ENCODE data around the gene ASB6.
"Not testable (repeated sequence)": the region's sequence is repeated elsewhere in the genome, so short reads cannot be mapped to it uniquely, and the experiment has no call there.

Gene ASB6

DNA sequence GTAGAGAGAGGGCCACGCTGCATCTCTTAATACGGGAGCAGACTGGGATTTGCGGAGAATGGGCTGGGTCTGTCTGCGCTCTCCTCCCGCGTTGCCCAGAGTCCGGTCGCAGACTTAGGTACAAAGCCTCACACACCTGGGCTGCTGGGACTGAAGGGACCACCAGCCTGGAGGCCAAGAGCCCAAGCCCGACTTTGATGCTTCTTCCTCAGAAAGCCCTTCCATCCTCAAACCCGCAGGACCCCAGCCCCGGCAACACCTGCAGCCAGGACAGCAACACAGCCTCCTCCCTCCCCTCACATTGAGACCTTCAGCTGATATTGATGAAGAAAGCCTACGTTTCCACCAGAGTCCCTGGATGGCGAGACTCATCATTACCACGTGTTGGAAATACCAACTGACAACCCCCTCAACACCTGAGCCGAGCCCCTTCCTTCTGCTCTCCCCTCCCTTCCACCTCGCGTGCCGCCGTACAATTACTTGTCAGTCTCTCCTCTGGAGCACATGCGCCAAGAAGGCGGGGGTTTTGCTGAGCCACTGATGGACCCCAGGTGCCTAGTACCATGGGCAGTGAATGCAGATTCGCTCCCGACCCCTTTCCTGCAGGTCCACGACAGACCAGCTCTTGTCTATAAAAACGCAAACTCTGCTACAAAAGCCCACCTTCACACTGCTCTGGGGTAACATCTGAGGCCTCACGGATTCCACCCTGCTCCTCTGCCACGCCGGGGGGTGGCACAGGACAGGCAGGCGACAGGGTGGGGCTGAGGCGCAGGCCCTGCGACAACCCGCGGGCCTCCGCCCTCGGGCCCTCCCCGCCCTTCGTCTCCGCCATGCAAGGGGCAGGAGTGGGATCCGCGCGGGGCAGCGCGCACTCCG is 841 bp downstream of the ASB6 start:
- no peak for DNase-seq

DNA sequence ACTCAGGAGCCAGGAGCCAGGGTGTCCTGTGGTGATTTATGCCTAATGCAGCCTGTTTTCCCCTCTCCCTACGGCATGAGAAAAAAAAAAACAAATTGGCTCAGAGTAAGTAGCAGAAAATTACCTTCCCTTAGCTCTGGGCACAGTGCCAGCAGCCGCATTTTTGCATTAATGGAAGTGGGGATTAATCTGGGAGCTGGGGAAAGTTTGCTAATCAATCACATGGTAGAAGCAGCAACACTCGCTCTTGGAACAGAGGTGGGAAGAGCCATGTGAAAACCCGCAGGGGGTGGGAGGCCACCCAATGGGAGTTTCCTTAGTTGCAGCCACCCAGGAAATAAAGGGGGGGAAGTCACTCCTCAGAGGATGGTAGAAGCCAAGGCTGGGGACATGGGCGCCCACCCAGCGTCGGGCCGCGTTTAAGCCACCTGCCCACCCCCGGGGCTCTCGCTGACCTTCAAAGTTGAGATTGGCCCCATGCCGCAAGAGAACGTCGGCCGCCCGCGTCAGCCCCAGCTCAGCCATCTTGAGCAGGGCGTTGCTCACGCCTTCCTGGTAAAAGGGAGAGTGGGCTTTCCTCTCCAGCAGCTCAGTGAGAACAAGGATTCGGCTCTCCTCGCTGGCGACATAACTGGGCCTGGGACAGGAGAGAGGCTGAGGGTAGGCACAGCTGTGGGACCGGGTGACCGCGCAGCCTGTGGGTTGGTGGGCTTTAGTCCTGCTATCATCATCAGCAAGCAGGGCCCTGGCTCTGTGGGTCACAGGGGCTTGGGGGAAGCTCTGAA is 1.7 kb downstream of the ASB6 start:
- DNase-seq: no peak

DNA sequence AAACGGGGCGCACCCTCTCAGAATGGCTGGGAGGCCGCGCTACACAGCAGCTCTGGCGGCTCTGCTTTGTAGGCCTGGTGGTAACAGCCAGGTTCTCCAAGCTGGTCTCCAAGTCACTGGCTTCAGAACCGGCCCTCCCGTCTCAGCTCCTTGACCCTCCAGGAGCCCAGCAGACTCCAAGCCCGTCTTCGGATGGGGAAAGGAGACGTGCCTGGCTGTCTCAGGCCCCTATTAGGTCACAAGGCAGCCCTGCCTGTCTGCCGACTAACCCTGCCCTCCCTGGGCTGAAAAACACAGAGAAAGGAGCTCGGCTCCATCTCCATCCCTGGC is 2.2 kb downstream of the ASB6 start:
- no peak for DNase-seq

DNA sequence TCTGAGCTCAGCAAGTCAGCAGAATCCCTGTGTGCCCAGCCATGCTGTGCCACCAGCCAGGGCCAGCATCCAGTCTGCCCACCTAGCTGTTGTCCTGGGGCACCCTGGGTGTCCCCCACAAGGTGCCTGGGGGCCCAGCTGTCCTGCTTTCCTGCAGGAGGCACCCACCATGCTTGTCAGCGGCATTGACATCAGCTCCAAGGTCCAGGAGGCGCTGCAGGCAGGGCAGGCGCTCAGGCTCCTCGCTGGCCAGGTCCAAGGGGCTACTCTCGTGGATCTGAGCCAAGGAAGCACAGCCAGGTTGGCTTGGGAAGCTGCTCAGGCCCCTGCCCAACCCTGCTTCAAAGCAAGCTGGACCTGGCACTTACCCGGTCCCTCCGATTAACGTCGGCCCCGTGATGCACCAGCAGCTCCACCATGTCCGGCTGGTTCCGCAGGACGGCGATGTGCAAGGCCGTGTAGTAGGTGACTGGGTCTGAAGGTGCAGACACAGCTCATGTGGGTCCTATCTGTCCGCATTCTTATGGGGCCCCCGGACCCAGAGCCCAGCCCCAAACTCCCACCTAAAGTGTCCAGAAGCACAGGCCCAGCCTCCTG is 2.8 kb downstream of the ASB6 start:
- DNase-seq: no peak

DNA sequence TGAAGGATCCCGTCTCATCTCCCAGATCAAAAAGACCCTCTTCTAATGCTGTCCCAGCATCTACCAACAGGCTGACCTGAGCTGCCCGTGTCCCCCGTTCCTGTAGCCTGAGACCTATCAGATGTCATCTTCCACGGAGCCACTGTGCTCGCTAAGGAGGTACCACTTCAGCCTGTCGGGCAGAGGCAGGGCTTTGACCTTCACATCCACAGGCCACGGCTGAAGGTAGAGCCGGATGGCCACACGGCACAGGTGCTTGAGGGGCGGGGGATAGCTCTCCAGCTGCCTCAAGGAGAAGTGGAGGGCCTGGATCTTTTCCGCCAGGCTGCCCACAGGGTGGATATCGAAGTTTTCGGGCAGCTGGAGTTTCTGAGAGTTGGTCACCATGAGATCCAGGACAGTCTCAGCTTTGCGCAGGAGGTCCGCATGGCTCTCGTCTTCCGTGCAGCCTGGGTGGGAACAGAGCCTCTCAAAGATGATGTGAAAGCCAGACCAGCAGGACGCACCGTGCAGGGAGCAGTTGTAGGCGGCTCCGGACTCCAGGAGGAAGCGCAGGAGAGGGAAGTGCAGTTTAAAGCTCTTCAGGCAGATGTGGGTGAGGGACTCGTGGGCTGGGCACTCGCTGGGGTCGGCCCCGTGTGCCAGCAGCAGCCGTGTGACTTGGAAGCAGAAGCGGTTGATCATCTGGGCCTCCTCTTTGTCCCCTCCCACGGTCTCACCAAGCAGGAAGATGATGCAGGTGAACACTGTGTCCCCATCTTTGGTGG is 4.1 kb downstream of the ASB6 start:
- DNase-seq: no peak

DNA sequence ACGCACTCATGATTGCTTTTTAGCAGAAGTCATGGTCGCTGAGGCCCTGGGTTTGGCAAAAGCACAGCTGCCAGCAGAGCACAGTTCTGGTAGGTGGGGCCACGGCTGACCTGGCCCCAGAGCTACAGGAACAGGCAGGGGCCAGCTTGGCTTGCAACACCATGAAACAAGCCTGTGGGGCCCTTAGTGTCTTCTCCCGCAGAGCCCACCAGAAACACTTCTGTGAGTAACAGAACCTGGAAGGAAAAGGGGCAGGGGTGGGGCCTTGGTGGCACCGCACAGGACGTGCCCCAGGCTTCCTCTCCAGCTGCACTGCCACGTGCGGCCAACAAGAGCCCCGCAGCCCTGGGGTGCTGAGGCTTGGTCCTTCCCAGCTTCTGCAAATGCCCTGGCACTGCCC is 4.8 kb downstream of the ASB6 start:
- DNase-seq: no peak

DNA sequence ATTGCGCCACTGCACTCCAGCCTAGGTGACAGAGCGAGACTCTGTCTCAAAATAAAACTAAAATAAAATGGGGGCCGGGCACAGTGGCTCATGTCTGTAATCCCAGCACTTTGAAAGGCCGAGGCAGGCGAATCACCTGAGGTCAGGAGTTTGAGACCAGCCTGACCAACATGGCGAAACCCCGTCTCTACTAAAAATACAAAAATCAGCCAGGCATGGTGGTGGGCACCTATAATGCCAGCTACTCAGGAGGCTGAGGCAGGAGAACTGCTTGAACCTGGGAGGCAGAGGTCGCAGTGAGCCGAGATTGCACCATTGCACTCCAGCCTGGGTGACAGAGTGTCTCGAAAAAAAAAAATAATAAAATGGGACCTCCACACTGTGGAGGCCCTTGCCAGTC is 5.6 kb downstream of the ASB6 start:
- not testable (repeated sequence) for DNase-seq

DNA sequence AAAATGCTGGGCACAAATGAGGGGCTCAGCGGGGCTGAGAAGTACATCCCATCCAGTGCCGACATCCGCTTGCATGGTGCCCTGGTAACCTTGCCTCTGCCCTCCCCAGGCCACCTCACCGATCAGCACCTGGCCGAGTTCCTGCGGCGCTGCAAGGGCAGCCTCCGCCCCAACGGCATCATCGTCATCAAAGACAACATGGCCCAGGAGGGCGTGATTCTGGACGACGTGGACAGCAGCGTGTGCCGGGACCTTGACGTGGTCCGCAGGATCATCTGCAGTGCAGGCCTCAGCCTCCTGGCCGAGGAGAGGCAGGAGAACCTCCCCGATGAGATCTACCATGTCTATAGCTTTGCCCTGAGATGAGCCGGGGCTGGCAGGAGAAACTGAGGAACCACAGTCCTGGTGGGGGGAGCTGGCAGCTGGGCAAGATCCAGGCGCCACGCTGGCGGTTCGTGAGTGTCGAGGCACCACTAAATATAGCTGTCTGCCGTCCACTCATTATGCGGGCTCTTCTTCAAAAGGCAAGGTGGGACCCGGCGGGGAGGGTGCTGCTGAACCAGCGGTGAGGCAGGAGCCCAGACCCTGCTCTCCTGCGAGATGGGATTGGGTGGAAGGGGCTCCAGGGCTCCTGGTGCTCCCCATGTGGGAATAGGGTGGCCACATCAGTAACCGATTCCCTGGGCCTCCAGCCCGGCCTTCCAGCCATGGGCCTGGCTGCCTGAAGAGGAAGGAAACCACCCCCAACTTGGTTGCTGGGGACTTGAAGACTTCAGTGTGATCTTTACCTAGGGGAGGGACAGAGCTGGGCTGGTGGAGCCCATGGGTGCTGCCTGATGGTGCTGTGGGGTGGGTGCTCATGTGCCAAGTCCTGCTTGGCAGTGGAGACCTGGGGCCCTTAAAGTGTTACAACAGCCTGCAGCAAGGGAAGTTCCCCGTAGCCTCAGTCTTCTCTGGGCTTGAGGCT is 6.6 kb downstream of the ASB6 start:
- DNase-seq: no peak

DNA sequence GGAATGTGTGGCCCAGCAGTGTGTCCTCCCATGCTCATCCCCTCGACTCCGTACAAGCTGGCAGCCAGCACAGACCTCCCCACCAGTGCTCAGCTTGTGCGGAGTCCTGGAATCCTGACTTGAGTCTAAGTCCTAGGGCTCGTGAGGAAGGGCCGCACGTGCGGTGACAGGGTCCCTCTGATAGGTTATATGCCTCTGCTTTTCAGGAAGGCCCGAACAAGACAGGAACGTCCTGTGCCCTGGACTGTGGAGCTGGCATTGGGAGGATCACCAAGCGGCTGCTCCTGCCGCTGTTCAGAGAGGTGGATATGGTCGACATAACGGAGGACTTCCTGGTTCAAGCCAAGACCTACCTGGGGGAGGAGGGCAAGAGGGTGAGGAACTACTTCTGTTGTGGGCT is 8.1 kb downstream of the ASB6 start:
- DNase-seq: no peak

DNA sequence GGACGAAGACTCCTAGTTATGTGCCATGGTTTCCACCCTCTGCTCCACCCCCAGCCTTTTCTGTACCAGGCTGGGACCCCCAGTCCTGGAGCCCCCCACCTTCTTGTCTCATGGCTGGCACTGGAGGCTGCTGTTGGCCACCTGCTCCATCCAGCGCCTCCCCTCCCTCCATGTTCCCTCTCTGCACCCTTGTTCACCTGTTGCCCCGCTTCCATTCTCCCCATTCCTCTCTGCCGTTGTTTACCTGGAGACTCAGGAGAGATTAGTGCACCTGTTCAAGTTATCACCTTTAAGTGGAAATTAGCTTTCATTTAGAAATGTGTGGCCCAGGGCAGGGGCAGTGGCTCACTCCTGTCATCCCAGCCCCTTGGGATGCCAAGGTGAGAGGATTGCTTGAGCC is 8.7 kb downstream of the ASB6 start:
- no peak for DNase-seq

DNA sequence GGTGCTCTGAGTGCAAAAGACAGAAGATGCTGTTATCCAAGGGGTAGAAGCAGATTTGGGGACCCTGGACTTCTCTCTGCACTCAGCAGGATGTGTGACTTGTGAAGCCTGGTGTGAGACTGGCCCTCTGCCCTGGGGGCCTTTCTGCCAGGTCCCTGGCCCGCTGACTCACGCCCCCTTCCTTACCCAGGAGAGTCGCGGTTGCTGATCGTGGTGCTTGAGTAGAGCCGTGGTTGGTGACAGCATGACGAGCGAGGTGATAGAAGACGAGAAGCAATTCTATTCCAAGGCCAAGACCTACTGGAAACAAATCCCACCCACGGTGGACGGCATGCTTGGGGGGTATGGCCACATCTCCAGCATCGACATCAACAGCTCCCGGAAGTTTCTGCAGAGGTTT is 9.5 kb downstream of the ASB6 start:
- no peak for DNase-seq

DNA sequence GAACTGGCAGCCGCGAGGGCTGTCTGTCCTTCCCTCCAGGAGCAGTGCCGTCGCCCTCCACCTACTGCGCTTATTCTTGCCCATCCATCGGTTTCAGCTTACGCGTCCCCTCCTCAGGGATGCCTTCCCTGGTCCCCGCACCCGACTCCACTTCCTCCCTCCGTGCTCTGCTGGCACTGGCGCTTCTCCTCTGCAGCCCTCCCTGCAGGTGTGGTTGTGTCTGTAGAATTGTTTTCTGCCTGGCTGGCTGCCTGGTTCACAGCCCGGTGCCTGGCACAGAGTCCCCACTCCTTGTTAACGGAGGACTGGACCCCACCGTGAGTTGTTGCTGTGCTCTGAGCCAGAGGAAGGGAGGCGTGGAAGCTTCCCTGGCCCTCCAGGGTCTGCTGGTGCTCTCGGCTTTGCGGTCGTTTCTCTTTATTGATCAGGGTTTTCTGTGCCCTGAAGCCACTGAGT is 10.2 kb downstream of the ASB6 start:
- DNase-seq: no peak

DNA sequence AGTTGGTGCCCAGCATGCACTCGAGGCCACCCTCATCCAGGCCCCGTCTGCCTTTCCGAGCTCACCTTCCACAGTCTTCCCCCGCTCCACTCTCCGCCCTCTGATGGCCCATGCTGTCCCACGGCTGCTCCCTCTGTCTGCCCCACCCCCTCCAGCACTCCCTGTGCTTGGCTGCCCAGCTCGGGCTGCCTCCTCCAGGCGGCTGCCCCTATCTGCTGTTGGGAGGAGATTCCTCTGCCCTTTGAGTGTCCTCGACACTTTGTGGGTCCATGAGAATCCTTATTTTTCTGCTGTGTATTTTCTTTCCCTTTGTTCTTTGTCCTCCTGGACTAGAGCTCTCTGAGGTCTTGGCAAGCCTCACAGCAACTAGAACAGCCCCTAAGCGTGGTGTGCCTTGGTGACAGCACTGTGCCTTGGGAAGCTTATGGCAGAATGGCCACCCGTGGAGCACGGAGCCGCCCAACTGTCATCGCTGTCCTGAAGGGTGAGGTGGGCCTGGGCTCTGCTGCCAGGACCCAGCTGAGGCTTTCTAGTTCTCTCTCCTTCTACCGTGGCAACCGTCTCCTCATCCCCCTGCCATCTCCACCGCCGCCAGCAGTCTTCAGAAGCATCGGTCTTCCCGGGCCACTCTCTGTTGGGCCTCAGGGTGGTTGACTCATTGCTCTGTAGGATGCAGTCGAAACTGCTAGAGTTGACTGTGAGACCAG is 10.8 kb downstream of the ASB6 start:
- no peak for DNase-seq

DNA sequence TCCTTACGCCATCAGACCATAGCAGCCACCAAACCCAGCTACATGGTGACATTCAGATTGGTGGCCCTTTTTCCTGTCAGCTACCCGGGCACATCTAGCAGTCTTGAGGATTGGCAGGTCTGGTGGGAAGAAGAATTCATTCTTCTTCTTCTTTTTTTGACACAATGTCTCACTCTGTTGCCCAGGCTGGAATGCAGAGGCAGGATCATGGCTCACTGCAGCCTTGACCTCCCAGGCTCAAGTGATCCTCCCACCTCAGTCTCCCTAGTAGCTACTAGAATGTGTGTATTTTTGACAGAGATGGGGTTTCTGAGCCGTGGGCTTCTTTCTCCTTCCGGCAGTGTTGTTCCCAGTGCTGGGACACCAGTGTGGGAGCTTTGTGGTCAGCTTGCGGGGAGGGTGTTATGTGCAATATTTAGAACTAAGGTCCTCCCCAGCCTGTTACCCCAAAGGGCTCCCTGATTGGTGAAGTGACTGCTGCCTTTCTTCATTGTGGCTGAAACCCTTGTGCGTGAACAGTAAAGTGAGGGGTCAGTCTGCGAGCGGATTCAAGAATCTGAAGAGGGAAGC is 12.6 kb downstream of the ASB6 start:
- DNase-seq: no peak

DNA sequence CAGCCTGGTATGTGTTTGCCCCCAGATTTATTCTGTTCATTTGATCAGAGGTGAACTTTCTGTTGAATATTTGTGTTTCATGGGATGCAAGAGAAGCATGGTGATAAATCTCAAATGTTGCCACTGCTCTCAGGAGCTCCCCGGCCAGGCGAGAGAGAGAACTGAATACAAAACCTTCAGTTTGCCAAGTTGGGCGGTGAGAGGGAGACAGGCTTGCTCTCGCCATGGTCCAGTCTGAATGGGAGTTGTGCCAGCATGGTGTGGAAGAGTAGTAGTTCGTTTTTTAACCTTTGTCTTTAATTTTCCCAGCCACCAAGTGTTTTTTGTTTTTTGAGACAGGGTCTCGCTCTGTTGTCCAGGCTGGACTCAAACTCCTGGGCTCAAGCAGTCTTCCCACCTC is 13.2 kb downstream of the ASB6 start:
- DNase-seq: no peak

DNA sequence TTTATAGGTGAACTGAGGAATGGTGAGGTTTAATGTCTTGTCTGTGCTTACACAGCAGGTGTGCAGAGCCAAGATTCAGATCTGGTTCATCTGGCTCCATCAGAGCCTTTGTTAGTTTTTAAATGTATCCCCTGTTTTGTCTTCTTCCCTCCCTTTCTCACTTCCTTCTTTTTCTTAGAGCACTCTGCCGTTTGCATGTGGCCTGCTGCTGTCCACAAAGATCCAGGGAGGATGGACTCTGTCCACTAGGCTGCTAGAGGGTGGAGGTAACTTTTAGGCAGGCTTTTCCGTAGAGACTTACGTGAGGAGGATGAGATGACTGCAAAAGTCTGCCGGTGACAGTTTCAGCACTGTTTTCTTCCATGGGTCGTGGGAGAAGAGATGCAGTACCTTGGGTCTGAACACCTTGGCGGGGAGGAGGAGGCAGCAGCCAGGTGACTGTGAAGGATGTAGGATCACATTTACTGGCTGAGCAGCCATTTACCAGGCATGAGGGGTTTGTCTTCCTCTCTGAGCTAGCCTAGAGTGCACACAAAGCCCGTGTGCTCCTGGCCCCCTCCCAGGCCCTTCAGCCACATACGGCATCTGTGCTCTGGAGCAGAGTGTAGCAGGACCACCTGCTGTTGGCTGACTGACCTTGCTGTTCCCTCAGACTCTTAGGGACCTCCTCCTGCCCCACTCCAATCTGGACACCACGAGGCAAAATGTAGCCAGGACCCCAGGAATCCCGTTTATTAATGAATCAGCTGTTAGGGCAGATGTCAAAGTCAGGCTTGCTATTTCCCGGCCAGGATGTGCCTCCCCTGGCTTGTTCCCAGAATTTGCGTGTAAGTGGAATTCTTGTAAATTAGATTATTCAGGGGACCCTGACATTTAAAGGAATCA is 14.2 kb downstream of the ASB6 start:
- DNase-seq: no peak

DNA sequence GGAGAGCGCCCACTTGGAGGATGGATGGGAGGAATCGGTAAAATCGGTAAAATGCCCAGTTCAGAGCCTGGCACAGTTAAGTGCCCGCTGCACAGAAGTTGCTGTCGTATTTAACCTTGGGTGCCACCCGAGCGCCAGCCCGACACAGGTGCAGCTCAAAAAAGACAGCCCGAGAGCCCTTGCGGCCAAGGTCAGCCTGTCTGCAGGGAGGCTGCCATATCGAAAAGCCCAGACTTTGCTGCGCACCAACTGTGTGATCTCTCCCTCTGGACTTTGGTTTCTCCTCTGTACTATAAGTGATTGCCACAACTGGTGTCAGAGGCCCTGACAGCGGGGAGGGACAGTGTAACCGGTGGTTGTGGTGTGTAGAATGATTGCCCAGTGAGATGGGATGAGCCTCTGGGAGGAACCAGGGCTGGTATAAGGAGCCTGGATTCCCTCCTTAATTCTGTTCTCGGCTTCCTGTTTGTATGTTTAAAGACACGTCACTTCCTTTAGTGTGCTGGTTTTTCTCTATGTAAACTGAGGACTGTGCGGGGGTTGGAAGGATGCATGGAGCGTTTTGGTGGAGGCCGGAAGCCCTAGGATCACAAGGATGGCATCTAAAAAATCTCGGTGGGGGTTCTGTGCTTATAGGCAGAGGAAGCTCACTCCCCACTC is 15.2 kb downstream of the ASB6 start:
- DNase-seq: peak in 1 of 2 donors; percentile 51

DNA sequence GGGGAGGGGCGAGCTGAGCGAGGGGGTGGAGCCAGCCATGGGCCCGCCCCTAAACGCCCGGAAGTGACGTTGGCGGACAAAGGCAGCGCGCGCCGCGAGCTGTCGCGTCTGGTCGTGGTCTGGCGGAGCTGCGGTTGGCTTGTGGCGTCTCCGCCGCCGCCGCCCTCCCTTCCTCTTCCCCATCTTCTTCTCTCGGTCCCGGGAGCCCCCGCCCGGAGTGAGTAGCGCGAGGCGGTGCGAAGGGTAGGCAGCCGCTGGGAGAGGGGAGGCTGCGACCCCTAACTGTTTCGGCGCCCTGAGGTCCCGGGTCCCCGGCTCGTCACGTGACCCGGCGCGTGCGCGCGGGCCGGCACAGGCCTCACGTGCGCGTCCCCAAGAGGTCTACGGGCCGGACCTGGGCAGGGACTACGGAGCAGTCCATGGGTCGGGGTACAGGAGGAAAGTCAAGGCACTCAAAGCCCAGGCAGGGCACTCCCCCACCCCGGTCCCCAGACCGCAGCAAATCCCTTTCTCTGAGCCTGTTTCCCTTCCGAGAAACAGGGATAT is 15.8 kb downstream of the ASB6 start, which contains the start of gene NTMT1:
Gene NTMT1, plus strand, starts transcription at position 85 of the 546 bp plus-strand sequence. CDS start 6,541 bp downstream, outside the sequence.
- DNase-seq: peak; percentile 91 to 92

DNA sequence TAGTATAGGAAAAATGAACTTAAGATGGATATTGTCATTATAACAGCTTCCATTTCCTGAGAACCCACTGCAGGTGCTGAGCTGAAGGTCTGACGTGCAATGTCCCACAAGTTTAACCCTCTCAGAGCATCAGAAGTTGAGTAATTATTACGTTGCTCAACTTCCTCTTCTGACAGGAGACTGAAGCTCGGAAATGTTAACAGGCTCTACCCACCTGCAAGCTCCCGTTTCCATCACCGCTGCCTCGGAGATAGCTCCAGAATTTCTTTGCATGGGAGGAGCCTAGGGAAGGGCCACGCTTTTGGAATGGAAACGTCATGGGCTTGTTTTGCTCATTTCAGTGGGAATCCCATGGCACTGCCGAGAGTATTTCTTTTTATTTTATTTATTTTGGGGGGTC is 17.0 kb downstream of the ASB6 start:
- no peak for DNase-seq

All from stimulated activated CD4-positive, alpha-beta T cell treated with anti-CD3 and anti-CD28 coated beads, Interleukin-2, amount 100 ng/mL, for 24 hours (primary cell).